ENCODE results near the gene TBKBP1.
A peak's percentile ranks its signal among the peaks of the same experiment; 100 is the strongest.

The TBKBP1 gene, protein sequence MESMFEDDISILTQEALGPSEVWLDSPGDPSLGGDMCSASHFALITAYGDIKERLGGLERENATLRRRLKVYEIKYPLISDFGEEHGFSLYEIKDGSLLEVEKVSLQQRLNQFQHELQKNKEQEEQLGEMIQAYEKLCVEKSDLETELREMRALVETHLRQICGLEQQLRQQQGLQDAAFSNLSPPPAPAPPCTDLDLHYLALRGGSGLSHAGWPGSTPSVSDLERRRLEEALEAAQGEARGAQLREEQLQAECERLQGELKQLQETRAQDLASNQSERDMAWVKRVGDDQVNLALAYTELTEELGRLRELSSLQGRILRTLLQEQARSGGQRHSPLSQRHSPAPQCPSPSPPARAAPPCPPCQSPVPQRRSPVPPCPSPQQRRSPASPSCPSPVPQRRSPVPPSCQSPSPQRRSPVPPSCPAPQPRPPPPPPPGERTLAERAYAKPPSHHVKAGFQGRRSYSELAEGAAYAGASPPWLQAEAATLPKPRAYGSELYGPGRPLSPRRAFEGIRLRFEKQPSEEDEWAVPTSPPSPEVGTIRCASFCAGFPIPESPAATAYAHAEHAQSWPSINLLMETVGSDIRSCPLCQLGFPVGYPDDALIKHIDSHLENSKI

DNA sequence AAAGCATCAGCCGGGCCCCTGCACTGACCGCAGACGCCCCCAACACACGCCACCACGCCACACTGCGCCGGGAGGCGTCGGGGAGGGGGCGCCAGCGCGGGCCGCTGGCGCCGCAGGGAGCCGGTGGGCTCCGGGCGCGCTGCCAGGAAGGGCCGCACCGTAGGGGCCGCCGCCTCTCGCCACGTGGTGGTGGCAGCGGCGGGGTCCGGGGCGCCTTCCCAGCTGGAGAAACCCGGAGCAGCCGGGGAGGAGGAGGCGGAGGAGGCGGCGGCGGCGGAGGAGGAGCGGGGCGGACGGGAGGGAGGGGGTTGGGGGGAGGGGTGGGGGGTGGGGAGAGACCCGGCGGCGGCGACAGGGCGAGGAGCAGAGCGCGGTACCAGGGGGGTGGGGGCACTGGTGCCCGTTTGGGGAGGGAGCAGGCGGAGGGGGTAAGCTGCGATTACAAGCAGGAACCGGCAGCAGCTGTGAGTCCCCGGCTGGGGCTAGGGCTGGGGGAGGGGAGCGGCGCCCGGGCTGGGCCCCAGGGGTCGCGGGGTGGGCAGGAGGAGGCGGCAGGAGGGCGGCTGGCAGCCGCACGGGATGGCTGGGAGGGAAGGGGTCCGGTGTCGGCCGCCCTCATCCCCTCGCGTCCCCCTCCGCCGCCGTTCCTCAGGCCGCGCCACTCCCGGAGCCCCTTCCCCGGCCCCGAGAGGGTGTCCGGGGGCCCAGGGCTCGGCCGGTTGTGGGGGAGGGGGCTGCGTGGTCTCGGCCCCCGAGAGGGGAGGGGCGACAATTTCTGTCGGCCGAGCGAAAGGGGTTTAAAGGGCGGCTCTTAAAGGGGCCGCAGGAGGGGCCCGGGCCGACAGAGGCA lies at the start of gene TBKBP1:
Gene TBKBP1, plus strand, starts transcription at position 431 of the 850 bp plus-strand sequence. CDS start 1,952 bp downstream, outside the sequence.
- peak; percentile 24 for DNase-seq (ENCODE audit: low read depth)

DNA sequence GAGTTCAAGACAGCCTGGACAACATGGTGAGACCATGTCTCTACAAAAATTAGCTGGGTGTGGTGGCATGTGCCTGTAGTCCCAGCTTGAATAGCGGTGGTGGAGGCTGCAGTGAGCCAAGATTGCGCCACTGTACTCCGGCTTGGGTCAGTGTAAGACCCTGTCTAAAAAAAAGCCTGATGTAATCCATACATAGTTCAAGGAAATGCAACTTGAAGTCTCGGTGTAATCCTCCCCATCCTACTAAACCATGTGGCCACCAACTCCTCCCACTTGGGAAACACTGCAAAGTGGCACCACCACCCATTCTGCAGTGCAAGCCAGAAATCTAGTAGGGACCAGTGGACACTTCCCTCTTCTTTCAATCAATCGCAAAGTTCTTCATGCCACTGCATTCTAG lies 49.6 kb upstream of the TBKBP1 start:
- no peak for DNase-seq (ENCODE audit: low read depth)

DNA sequence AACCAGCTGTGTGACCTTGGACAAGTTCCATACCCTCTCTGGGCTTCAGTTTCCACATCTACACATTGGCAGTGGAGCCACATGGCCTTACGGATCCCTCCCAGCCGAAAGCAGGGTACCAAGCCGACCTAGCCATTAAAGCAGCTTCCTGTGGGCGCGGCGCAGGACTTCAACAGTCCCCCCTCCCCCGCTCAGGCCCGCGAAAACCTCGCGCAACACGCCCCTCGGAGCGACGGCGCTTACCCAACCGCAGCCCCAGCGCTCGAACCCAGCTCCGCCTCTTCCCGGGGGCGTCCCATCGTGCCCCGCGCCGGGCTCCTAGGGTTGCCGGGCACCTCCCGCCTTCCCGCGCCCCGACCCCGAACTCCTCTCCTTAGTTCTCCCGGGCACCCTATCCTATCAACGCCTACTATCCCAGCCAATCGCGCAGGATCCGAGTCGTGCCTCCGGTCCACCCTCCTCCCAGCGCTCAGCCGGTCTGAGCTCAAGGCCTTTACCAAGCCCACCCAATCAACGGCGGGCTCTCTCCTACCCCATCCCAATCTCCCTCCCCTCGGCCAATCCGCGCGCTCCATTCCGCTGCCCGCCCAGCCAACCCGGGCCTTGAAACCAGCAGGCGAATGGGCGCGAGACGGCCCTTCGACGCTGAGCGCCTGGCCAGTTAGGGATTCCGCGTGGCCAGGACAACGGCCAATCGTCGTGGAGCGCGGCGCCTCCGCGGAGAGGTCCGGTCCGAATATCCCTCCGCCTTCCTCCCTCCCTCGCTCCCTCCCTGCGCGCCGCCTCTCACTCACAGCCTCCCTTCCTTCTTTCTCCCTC lies 44.6 kb upstream of the TBKBP1 start, which contains the start of gene KPNB1:
Gene KPNB1, plus strand, starts transcription at position 767 of the 819 bp plus-strand sequence. CDS start 326 bp downstream, outside the sequence.
- peak; percentile 98 for DNase-seq (ENCODE audit: low read depth)

DNA sequence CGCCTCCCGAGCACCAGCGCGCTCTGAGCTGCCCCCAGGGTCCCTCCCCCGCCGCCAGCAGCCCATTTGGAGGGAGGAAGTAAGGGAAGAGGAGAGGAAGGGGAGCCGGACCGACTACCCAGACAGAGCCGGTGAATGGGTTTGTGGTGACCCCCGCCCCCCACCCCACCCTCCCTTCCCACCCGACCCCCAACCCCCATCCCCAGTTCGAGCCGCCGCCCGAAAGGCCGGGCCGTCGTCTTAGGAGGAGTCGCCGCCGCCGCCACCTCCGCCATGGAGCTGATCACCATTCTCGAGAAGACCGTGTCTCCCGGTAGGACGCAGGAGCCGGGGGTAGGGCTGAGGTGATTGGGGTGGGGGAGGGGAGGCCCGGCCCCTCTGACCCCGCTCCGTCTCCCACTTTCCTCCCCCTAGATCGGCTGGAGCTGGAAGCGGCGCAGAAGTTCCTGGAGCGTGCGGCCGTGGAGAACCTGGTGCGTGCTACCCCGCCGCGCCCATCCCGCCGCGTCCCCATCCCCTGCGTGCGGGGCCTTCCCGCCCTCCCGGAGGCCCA lies 43.9 kb upstream of the TBKBP1 start:
- no peak for DNase-seq (ENCODE audit: low read depth)

DNA sequence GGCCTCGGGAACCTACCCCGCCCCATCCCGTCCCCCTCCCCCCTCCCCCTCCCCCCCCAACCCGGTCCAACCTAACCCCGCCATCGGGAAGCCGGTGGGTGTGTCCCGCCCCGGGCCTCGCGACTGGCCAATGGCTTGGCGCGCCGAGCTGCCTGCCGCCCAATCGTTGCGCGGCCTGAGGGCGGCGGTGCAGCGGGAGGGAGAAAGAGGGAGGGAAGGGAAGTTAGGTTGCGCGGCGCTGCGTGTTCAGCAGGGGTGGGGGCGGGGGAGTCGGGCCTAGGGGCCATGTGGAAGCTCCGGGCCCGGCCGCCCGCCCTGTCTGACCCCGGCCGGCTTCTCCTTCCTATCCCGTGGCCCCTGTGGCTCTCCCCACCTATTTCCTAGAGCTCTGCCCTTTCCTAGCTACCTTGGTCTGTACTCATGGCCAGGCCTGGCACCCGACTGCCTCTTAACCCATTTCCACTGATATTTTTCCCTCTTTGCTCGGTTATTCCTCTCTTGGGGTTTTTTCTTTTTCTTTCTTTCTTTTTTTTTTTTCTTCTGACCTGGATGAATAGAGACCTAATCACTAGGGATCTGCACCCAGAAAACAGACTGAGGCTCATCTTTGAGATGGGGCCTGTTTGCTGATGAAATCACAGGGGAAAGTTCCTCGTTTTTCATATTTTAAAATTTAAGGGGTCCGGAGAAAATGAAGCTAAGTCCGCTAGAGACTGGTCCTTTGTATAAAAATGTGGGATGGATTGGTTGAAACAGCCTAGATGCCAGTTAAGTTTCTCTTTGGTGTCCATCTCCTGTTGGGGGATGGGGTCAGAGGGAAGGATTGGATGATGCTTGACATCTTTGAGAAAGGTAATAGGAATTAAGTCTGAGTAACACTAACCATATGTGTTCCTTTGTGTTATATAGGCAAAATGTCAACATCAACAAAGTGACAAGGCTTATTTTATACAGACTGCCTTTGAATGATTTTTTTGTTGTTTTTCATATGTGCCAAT lies 43.1 kb upstream of the TBKBP1 start:
- peak; percentile 88 for DNase-seq (ENCODE audit: low read depth)

DNA sequence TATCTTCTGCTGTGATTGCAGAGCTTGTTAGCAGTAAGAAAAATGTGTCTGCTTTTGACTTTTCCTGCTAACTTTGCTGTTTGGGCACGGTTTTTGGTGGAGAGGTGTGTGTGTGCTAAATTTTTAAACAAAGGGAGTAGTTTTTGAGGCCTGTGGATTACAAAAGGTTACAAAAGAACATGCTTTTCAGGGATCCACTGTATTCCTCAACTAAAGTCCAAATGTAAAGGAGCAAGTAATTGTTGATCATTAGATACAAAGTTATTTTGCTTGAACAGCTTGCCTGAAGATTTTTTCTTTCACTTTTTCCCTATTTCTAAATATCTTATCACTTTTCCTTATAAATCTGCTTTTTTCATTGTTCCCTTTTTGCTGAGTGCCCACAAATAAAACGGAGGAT lies 42.3 kb upstream of the TBKBP1 start:
- no peak for DNase-seq (ENCODE audit: low read depth)

DNA sequence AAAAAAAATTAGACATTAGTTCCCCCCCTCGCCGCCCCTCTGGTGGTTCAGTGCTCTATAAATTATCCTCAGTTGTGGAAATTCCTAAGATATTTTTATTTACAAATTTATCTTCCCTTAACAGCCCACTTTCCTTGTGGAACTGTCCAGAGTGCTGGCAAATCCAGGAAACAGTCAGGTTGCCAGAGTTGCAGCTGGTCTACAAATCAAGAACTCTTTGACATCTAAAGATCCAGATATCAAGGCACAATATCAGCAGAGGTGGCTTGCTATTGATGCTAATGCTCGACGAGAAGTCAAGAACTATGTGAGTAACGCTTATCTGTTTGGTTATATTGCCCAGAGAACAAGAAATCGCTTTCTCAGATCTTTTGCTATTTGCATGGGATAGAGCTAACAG lies 41.4 kb upstream of the TBKBP1 start:
- no peak for DNase-seq (ENCODE audit: low read depth)

DNA sequence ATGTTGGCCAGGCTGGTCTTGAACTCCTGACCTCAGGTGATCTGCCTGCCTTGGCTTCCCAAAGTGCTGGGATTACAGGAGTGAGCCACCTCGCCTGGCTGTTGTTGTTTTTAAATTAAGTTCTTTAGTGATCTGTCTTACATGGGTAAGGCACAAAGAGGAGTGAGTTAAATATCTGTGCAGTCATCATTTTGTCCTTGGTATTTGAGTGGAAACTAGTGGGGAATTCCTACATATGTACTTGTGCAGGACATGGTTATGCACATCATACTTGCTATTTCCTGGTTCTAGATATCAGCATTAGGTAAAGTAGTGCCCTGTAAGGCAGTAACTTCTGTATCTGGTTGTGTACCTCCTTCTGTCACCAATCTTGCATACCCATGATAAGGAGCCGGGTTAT lies 40.5 kb upstream of the TBKBP1 start:
- DNase-seq (ENCODE audit: low read depth), result no peak

DNA sequence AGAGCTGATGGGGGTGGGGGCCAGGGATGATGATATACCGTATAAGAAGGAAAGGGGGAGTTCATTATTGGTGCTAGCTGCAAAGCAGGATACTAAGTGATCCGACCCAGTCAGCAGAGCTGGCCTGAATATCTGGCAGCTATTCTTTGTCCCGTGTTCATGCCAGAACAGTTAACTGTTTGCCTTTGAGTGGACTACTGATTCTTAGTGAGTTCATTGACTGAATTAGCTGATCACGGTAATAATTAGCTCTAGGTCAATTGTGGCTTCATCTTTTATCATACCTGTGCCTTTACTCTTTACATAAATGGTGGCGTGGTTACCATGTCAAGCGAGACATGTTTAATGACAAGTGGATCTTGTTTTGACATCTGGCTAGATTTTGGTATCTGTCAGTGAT lies 39.0 kb upstream of the TBKBP1 start:
- DNase-seq (ENCODE audit: low read depth), result no peak

DNA sequence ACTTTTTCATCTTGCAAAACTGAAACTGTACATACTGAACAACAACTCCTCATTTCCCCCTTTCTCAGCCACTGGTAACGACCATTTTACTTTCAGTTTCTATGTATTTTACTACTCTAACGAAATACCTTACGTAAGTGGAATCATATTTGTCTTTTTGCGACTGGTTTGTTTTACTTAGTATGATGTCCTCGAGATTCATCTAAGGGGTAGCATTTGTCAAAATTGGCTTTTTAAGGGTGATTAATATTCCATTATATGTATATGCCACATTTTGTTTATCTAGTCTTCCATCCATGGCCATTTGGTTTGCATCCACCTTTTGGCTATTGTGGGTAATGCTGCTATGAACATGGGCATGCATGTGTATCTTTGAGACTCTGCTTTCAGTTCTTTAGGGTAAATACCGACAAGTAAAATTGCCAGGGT lies 33.9 kb upstream of the TBKBP1 start:
- DNase-seq (ENCODE audit: low read depth), result no peak

DNA sequence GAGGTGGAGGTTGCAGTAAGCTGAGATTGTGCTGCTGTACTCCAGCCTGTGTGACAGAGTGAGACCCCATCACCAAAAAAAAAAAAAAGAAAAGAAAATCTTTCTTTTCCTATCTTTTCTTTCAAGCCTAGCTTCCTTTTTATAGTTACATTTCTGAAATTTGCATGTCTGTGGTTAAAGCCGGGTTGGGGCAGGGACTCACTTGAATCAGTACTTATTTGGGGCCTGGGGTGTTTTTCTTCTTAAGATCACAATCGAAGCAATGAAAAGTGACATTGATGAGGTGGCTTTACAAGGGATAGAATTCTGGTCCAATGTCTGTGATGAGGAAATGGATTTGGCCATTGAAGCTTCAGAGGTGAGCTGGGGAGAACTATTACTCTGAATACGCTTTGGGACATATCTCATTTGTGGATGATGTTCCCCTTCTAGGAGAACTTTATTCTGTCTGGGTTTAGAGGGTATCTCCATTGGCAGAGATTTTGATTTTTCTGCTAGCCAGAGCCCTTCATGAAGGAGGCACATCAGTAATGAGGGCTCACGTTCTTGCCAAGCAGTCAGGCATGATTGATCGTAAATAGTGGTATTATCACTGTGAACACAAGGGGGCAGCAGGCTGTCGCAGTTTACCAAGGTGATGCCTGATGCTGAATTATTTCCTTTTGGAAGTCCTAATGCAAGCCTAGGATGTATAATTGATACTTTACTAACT lies 29.9 kb upstream of the TBKBP1 start:
- peak; percentile 37 for DNase-seq (ENCODE audit: low read depth)

DNA sequence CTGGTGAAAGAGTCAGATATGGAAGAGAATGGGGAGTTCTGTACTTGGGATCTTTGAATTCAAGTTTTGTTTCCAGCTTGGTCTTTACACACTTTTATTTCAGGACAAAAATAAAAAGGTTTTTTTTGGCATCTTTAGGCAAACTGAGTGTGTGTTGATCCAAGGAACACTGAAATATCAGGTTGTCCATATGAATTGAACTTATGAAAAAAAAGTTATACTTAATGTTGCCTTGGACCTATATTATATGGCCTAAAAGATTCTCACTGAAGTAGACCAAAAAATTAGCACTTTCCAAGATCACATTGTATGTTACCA lies 29.4 kb upstream of the TBKBP1 start:
- no peak for DNase-seq (ENCODE audit: low read depth)

DNA sequence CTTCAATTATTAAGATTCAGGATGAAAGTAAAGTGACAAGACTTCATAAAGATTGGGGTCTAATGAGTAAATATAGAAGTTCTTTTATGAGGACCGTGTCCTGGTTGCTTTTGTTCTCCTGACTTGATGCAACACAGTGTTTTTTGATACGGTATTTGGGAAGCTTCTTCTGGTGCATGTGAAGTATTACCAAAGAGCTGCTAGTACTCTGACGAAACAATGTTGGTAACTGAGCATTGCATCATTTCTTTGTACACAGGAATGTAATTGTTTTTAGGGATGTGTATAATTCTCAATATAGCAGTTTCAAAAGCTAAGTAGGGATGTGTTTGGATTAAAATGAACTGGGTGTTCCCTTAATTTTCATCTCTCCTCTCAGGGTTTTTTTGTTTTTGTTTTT lies 28.3 kb upstream of the TBKBP1 start:
- DNase-seq (ENCODE audit: low read depth), result no peak

DNA sequence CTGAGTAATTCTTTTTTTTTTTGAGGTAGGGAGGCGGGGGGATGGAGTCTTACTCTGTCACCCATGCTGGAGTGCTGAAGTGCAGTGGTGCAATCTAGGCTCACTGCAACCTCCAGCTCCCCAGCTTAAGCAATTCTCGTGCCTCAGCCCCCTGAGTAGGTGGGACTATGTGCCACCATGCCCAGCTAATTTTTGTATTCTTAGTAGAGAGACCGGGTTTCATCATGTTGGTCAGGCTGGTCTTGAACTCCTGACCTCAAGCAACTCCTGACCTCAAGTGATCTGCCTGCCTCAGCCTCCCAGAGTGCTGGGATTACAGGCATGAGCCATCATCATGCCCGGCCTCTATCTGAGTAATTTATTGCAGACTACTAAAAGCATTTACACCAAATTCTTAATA lies 24.9 kb upstream of the TBKBP1 start:
- DNase-seq (ENCODE audit: low read depth), result no peak

DNA sequence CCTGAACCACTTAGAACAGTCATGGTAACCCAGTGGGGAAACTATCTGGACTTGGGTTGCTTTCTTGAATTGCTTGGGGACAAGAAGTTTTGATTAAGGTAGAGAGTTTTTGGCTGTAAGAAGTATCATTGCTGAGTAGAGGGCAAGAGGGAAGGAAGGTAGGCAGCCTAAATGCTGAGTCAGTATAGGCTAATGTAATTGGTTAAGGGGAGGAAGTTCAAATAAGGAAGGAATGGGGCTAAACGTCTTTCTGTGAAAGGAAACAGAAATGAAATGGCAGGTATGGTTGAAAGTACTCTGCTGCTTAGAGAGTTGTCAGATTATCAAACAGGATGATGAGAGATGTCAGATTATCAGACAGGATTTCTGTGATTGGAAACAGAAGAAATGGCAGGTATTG lies 23.9 kb upstream of the TBKBP1 start:
- no peak for DNase-seq (ENCODE audit: low read depth)

DNA sequence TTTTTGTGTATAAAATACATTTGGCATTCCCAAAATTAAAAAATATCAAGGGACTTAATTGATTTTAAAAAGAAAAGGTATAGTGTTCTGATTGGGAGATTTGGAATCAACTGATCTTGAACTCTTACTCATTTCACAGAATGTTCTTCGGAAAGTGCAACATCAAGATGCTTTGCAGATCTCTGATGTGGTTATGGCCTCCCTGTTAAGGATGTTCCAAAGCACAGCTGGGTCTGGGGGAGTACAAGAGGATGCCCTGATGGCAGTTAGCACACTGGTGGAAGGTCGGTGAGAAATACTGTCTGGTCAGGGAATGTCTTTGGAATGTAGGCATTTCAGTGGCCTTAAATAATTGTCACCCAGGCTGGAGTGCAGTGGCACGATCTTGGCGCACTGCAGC lies 19.5 kb upstream of the TBKBP1 start:
- no peak for DNase-seq (ENCODE audit: low read depth)

DNA sequence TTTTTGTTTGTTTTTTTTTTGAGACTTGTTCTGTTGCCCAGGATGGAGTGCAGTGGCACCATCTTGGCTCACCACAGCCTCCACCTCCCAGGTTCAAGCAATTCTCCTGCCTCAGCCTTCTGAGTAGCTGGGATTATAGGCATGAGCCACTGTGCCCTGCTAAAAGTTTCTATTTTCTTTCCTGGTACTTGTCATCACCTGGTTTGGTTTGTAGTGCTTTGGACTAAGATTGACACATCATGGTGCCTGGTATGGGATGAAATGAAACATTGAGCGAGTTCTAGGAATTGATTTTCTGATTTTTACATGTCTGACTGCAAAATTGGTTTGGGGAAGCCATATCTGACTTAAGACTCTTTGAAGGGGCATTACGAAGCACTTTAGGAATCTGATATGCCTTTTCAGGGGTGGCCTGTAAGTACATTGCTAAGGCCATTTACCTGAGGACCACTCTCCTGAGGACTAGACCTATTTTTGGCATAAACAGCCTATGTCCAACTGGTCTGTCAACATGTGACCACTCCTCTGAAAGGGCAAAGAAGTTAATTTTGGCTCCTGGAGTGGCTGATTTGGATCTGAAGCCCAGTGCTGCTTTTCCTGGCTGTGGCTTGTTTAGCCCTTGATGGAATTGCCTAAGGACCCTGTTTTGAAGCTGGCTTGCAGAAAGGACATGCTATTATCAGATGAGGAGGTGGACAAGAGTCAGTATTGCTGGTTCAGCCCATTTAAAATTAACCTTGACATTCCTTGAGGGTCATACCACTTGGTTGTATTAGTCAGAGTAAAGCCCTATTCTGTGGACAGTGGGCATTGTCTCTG lies 18.4 kb upstream of the TBKBP1 start:
- DNase-seq (ENCODE audit: low read depth), result no peak

DNA sequence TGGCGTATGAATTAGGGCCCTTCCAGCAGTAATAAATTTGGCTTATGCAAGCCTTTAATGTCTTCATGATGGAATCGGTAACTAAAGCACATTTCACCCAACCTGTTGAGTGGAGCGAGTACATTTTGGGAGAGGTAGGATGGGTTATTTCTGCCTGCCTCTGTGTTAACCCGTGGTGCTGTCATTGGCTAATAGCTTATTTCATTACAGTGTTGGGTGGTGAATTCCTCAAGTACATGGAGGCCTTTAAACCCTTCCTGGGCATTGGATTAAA lies 17.8 kb upstream of the TBKBP1 start:
- DNase-seq (ENCODE audit: low read depth), result no peak

DNA sequence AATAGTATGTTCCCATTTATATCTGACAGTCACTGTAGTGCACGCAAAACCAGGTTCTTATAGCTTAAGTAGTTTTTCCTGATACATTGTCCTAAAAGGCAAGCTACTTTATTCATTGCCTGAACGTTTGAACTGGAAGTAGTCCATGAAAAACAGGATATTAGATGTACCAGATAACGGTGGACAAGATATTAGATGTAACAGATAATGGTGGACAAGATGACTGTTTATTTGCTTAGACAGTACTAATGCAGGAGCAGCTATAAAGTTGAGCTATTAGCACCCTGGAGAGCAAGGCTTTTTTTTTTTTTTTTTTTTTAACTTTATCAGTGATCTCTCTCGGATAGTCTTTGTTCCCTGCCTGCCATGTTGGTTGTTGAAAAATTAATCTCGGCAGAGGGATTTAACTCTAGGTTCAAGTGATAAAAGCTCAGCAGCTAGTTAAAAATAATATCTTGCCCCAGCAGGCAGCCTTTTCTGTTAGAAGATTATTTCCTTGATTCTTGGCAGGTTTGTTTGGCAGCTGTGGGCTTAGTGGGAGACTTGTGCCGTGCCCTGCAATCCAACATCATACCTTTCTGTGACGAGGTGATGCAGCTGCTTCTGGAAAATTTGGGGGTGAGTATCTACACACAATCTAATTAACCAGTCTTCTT lies 17.3 kb upstream of the TBKBP1 start:
- DNase-seq (ENCODE audit: low read depth), result no peak

All from activated T-helper 1 cell treated with Interleukin-2 at 50 U/mL for 16 hours (primary cell).